DLD1 (cell line): ENCODE data around the gene RAB11FIP5.
"Not testable (repeated sequence)": the region's sequence is repeated elsewhere in the genome, so short reads cannot be mapped to it uniquely, and the experiment has no call there.

Experiments used
- in situ Hi-C: cut with HindIII; loops from 2 replicates; pipeline ENCODE4 v1.10.0; 2017; ENCODE audit warnings: low sequenced_read_pairs

Gene RAB11FIP5, protein sequence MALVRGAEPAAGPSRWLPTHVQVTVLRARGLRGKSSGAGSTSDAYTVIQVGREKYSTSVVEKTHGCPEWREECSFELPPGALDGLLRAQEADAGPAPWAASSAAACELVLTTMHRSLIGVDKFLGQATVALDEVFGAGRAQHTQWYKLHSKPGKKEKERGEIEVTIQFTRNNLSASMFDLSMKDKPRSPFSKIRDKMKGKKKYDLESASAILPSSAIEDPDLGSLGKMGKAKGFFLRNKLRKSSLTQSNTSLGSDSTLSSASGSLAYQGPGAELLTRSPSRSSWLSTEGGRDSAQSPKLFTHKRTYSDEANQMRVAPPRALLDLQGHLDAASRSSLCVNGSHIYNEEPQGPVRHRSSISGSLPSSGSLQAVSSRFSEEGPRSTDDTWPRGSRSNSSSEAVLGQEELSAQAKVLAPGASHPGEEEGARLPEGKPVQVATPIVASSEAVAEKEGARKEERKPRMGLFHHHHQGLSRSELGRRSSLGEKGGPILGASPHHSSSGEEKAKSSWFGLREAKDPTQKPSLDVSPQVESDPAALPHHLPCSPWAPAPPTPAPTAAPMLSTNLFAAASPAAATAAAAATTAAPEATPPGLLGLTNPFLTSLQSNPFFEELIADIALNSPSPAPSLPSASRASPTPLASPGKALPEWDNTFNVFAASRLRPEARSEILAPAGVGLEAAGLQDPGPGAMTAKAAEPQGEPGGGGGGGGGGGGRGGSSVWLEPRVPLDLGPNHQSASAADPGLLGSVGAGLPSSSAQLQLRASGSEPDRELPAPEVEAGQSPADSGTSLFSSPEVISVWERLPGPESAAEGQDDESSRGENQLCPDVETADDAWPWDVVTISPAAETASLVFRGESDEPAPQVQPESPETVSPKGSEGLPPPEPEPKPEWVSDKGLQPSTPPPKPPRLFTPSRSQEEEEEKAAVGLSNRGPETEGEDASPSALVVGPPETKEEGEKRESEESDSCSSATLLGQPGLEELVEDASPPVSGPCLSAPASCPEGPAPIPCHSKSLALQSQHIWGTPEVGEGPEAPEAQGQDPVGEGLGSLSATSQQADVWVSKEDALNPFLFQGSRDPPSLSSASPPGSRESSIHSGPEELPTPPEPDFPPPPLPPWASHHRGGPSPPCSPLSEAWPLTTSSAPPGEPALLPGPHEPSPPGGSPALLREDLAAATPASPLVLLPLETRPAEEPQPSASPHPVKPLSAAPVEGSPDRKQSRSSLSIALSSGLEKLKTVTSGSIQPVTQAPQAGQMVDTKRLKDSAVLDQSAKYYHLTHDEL (N-terminal part only)

DNA sequence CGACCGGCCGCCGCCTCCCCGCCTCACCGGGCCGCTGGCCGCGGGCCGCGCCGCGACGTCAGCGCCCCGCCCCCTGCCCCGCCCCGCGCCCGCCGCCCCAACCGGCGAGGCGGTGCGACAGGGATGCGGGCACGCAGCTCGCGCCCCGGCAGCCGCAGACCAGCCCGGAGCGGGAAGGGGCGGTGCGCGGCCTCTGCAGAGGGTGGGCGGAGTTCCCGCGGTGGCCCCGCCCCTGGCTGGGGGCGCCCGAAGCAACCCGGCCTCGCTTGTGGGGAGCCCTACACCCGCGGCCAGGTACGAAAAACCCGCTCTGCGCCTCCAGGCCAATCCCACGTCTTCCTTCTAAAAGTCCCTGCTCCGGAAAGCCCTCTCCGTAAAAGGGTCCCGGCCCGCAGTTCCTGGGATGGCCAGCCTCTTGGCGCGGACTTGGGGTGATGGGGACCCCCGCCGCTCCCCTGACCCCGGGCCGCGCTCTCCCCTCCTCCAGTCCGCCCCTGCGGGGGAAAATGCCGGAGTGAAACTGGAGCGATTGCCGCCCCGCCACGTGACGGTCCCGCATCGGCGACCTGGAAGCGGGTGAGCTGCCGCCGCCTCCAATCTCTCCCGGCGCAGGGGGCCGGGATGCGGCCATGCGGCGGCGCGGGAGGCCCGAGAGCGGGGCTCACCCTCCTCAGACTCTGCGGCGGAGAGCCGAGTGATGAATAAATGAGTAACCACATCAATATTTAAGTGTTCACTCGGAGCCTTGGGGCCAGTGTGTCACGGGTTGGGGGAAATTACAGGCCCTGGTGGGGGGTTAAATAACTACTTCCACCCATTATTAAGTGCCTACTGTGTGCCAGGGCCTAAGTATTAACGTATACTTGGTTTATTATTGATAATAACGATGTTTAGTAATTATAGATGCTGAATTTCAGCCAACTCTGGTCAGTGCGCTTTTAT is at the start of gene RAB11FIP5:
TSS of gene RAB11FIP5 (minus strand) at position 36 of the 942 bp plus-strand sequence. CDS start 171 bp downstream, outside the sequence.
- in situ Hi-C loops = no loop called here

- in situ Hi-C loops = no loop called here
Observed at GRCh38 chr2:73156539-73157124, 43.9 kb upstream of the RAB11FIP5 start.

DNA sequence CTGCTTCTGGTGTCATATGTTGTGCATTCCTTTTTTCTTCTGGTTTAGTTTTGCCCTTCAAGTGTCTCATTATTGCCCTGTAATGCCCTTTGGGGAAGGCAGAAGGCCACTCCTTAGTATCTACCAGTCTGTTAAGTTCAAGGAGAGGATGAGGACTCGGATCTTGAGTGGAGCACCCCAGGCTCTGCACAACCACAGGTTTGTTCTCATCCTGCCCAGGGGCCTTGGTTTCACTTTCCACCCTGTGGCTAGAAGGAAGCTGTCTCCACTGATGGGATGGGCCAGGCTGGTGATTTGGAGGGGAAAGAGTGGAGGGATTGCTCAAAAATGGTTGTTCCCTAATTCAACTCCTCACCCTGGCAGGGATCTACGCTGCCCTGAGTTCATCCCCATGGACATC is 30.2 kb upstream of the RAB11FIP5 start:
- in situ Hi-C loops = no loop called here

DNA sequence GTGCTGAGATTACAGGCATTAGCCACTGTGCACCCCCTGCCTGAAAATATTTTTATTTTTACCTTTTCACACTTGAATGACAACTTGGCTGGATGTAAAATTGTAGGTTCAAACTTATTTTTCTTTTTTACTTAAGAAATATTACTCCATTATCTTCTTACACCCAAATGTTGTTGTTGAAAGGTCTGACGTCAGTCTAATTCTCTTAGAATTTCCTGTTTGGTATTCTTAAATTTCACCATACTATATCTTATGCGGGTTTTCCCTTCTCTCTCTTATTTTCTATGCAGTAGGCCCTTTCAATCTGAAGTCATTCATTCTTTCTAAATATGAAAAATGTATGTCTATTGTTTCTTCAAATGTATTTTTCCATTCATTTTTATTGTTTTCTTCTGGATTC is 29.1 kb upstream of the RAB11FIP5 start:
- in situ Hi-C loops = no loop called here

- in situ Hi-C loops = no loop called here
Observed at GRCh38 chr2:73135236-73135635, 22.5 kb upstream of the RAB11FIP5 start.

DNA sequence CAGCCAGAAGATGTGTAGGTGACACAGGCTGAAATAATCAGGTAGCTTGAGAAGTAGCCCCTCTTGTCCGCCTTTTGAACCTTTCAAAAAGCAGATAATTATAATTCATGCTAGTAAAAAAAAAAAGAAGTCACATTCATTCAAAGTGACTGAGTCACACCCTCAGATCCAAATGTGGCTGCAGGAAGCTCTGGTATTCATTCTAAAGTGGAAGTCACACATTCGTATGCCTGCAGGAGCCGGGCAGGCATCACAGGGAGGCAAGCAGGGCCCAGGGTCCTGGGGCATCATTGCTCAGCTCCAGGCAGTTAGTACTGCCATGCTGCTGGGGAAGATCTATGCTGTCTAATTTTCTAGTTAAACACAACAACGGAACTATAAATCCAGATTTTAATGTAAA is 21.7 kb upstream of the RAB11FIP5 start:
- in situ Hi-C loops = no loop called here

DNA sequence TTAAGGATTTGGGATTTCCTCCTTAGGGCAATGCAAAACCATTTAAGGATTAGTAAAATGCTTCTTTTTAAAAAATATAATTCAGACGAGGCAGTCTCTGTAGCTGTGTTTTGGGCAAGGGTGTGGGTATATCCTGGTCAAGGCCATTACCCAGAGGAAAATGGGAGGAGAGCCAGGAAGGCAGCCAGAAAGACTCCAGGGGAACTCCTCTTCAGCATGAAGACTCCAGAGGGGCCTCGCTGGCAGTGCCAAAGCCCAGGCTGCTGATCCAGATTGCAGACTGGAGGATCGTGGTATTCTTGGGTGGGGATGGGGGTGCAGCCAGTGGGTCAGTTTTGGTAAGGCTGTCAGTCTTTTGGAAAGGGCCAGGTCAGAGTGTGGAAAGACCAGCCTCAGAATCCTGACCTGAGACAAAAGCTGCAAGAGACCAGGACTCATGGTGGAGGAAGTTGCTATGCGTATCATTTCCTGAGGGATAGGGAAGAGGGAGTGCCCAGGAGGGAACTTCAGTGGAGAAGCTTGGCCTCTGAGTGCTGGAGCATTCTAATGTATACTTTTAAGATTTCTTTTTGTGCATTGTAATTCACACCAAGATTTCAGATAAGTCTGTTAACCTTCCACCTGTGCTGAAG is 20.9 kb upstream of the RAB11FIP5 start:
- in situ Hi-C loops = no loop called here

DNA sequence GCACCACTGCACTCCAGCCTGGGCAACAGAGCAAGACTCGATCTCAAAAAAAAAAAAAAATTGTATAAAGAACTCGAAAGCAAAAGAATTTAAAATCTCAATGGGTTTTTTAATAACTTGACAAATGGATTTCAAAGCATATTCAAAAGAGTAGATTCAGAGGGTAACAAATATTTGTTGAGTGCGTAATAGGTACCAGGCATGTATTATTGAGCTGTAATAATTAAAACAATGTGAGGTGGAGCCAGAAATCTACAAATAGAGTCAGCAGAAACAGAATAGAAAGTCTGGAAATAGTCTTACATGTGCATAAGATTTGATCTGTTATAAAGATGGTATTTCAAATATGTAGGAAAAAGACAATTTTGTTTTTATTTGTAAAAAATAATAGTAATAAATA is 19.1 kb upstream of the RAB11FIP5 start:
- in situ Hi-C loops = no loop called here

- in situ Hi-C loops = no loop called here
Observed at GRCh38 chr2:73130790-73131189, 18.0 kb upstream of the RAB11FIP5 start.

DNA sequence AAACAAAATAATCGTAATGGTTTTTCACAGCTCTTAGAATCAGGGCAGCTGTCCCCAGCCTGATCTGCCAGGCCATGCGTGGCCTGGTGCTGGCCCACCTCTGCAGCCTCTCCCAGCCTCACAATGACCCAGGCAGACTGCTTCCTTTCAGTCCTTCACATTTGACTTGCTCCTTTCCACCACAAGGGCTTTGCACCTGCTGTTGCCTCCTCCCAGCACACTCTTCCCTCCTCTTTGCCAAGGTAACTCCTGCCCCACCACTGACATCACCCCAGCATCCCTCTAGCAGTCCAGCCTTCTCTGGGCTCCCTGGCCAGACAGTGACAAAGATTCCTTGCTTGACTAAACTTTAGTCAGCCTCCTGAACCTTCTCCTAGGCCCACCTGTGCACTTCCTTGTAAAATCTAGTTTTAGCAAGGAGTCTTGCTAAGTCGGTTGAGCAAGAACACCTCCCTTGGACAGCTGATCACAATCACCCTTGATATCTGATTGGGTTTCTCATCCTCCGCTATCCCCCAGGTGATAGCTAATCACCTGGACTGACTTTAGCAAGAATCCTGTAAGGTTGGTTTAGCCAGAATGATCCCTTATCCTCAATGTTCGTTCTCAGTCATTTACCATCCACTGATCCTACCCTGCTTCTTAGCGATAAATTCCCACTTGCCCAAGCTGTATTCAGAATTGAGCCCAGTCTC is 16.2 kb upstream of the RAB11FIP5 start:
- in situ Hi-C loops = no loop called here

- in situ Hi-C loops = no loop called here
Observed at GRCh38 chr2:73122536-73122935, 9.8 kb upstream of the RAB11FIP5 start.

DNA sequence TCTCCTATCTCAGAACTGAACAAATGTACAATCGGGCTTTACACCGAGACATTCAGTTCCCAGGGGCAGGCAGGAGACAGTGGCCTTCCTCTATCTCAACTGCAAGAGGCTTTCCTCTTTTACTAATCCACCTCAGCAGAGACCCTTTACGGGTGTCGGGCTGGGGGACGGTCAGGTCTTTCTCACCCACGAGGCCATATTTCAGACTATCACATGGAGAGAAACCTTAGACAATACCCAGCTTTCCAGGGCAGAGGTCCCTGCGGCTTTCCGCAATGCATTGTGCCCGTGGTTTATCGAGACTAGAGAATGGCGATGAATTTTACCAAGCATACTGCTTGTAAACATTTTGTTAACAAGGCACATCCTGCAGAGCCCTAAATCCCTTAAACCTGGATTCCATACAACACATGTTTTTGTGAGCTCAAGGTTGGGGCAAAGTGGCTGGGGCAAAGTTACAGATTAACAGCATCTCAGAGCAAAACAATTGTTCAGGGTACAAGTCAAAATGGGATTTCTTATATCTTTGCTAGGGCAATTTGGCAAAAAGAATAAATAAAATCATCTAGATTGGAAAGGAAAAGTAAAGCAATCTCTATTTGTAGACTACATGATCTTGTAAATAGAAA is 7.0 kb upstream of the RAB11FIP5 start:
- in situ Hi-C loops = not testable (repeated sequence)

GRCh38 chr2:73117441-73117840 is 4.7 kb upstream of the RAB11FIP5 start:
- in situ Hi-C loops = no loop called here

DNA sequence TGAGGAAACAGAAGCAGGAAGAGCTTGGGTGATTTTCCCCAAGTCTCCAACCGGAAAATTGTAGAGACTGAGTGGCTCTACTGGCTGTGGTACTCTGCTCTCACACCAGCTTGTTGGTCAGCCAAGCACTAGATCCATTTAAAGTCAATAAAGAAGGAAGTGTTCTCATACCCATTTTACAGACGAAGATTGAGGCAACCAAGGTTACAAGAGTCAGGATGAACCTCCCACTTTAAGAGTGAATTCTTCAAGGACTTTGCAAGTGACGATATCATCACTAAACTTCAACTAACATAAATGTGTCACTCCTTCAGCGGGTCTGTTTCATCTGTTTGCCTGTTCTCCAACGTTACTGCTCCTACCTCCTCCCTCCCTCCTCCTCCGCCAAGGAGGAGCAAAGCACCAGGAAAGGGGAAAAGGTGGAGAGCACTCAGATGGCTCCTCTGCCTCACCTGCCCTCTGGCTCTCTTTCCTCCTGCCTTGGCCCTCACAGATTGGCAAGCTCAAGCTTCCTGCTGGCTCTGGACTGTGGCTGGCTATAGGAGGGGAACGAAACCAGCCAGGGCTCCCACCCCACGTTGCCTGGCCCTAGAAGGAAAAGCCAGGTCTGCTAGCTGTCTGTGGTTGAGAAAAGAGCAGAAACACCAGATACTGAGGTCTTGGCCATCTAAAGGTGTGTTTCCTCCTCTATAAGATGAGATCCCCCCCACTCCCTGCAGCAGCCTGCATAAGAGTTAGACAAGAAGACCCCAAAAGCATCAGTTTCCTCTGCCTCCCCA is 3.6 kb upstream of the RAB11FIP5 start:
- in situ Hi-C loops = no loop called here

- in situ Hi-C loops = no loop called here
Observed at GRCh38 chr2:73114273-73114867, 1.6 kb upstream of the RAB11FIP5 start.

DNA sequence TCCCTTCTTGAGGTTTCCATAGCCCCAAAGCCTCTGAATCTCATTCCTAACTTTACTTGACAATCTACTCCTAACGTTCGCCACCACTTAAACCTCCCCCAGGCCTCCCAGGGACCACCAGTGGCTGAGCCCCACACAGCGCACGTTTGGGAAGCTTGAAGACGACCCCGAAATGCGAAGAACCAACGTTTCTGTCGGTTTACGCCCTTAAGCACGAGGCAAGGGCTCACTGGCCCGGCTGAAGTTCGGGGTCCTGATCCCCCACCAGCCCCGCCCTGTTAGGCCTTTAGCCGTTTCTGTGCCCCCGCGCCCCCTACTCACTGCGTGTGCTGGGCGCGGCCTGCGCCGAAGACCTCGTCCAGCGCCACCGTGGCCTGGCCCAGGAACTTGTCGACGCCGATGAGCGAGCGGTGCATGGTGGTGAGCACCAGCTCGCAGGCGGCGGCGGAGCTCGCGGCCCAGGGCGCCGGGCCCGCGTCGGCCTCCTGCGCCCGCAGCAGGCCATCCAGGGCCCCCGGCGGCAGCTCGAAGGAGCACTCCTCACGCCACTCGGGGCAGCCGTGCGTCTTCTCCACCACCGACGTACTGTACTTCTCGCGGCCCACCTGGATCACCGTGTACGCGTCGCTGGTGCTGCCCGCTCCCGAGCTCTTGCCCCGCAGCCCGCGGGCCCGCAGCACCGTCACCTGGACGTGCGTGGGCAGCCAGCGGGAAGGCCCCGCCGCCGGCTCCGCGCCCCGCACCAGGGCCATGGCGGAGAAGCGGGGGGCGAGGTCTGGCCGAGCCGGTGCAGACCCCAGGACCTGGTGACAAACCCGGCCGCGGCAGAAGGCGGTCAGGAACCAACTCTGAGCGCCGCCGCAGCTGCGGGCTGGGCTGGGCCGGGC is 479 bp downstream of the RAB11FIP5 start:
- in situ Hi-C loops = no loop called here
